GM12878 (cell line): ENCODE results near the gene CFB. TPM values are rescaled to one million over a fixed set of nuclear protein-coding genes. Genes with fewer than 3 reads are reported as not detected.
A peak's percentile ranks its signal among the peaks of the same experiment; 100 is the strongest.

ENCODE experiments used
- ATAC-seq: fragments of 200-7000 bp; cut with Tn5 transposase; 3 replicates; pipeline ENCODE4 v1.9.1; 2020; ENCODE audit warnings: mild to moderate bottlenecking, moderate library complexity
- BruUV-seq: library from RNA; stranded (reverse); fragments of 400-500 nt; replicated peaks from 2 replicates; lab custom pipeline; 2021; lab: Mats Ljungman, UMichigan
- CTCF ChIA-PET: fragments of 300-600 bp; sonication (Branson Sonifier 250); formaldehyde crosslinking; extraction: SDS; loops from one replicate; lab custom pipeline; 2021; ENCODE audit warnings: inconsistent platforms; lab: Yijun Ruan, JAX
- POLR2A ChIA-PET: fragments of 350-600 bp; formaldehyde crosslinking; extraction: SDS; loops from one replicate; lab custom pipeline; 2021; ENCODE audit warnings: inconsistent platforms; lab: Charles Lee
- RAD21 ChIA-PET: fragments of 300-600 bp; sonication (Branson Sonifier 250); formaldehyde crosslinking; loops from one replicate; lab custom pipeline; 2023; ENCODE audit warnings: antibody characterized with exemption; ENCODE audit not compliant: unreplicated experiment; lab: Charles Lee
- SMC1A ChIA-PET: fragments of 300-600 bp; sonication (Branson Sonifier 250); formaldehyde crosslinking; loops from one replicate; lab custom pipeline; 2023; ENCODE audit not compliant: unreplicated experiment, uncharacterized antibody; lab: Charles Lee
- DNase-seq: peaks from one replicate; pipeline ENCODE4 v3.0.0-alpha.2; 2011; ENCODE audit warnings: low read depth, low spot score
- FAIRE-seq: peaks from 3 replicates; lab custom pipeline; 2011; peaks lifted over from hg19 to GRCh38; lab: Jason Lieb, UNC
- H2AFZ ChIP-seq: 2 replicates; pipeline ENCODE4 v1.6.0; 2011; ENCODE audit warnings: low read depth, low read length, control low read depth; ENCODE audit not compliant: control insufficient read depth
- H3K27ac ChIP-seq: 2 replicates; pipeline ENCODE4 v1.5.1; 2011; ENCODE audit warnings: control low read depth; ENCODE audit not compliant: control insufficient read depth, insufficient read depth
- H3K27me3 ChIP-seq, 2 experiments: replicated peaks in 1 of 2; 2 replicates each; pipeline versions ENCODE4 v1.6.0 to v1.6.1; 2011; ENCODE audit warnings: low read length in 1 of 2; ENCODE audit not compliant: control insufficient read depth in 2 of 2, insufficient read depth in 2 of 2
- H3K36me3 ChIP-seq, 2 experiments: 2 replicates each; pipeline ENCODE4 v1.5.1; 2011; ENCODE audit warnings: low read length in 1 of 2; ENCODE audit not compliant: control insufficient read depth in 2 of 2, insufficient read depth in 2 of 2
- H3K4me1 ChIP-seq: 2 replicates; pipeline ENCODE4 v1.6.1; 2011; ENCODE audit warnings: mild to moderate bottlenecking, low read length, moderate library complexity, mixed read lengths; ENCODE audit not compliant: control insufficient read depth, insufficient read depth
- H3K4me2 ChIP-seq: 2 replicates; pipeline ENCODE4 v1.6.0; 2011; ENCODE audit warnings: control low read depth; ENCODE audit not compliant: control insufficient read depth, insufficient read depth
- H3K4me3 ChIP-seq: fragments of 200-600 bp; sonication (generic); 2 replicates; pipeline ENCODE4 v1.5.1; 2016
- H3K79me2 ChIP-seq: 2 replicates; pipeline ENCODE4 v1.6.0; 2011; ENCODE audit warnings: low read length; ENCODE audit not compliant: control insufficient read depth, insufficient read depth
- H3K9ac ChIP-seq: 2 replicates; pipeline ENCODE4 v1.8.0; 2011; ENCODE audit warnings: low read length, control low read depth, mixed read lengths; ENCODE audit not compliant: control insufficient read depth, insufficient read depth
- H3K9me3 ChIP-seq: replicated peaks from 3 replicates; pipeline ENCODE4 v1.5.1; 2011; ENCODE audit warnings: mild to moderate bottlenecking, low read length; ENCODE audit not compliant: control insufficient read depth, insufficient read depth
- H4K20me1 ChIP-seq: 2 replicates; pipeline ENCODE4 v1.6.0; 2011; ENCODE audit not compliant: control insufficient read depth, insufficient read depth
- CEBPB ChIP-seq, 2 experiments: fragments of 150-350 bp in 1 of 2; IDR thresholded peaks; 2 replicates each; pipeline ENCODE4 v1.6.1; 2012 to 2014; ENCODE audit warnings: low read depth in 2 of 2, low read length in 2 of 2, borderline replicate concordance in 1 of 2, inconsistent platforms in 1 of 2
- CREM ChIP-seq: IDR thresholded peaks from 2 replicates; pipeline ENCODE4 v1.6.1; 2014; ENCODE audit warnings: antibody characterized with exemption, low read depth
- GATAD2B ChIP-seq: fragments of 450-650 bp; conservative IDR thresholded peaks from 2 replicates; pipeline ENCODE4 v1.6.1; 2017; ENCODE audit warnings: low read depth, mild to moderate bottlenecking, moderate library complexity
- HDGF ChIP-seq: fragments of 450-650 bp; IDR thresholded peaks from 2 replicates; pipeline ENCODE4 v1.6.1; 2016; ENCODE audit warnings: antibody characterized with exemption
- IKZF2 ChIP-seq, 2 experiments: fragments of 450-650 bp; IDR thresholded peaks; 2 replicates each; pipeline ENCODE4 v1.6.1; 2017; ENCODE audit warnings: mild to moderate bottlenecking in 2 of 2, moderate library complexity in 2 of 2
- JUND ChIP-seq: IDR thresholded peaks from 2 replicates; pipeline ENCODE4 v1.6.1; 2012; ENCODE audit warnings: low read depth, mild to moderate bottlenecking, low read length, improper control_type of control experiment, moderate library complexity
- KAT2A ChIP-seq: conservative IDR thresholded peaks from 2 replicates; pipeline ENCODE4 v1.6.1; 2011; ENCODE audit warnings: low read depth, low read length; ENCODE audit not compliant: control insufficient read depth
- NRF1 ChIP-seq: conservative IDR thresholded peaks from 2 replicates; pipeline ENCODE4 v1.6.1; 2011; ENCODE audit warnings: mild to moderate bottlenecking, low read depth, low read length, improper control_type of control experiment
- POLR2A ChIP-seq: IDR thresholded peaks from 2 replicates; pipeline ENCODE4 v1.6.1; 2011; ENCODE audit warnings: low read depth, mild to moderate bottlenecking, low read length
- POLR2AphosphoS5 ChIP-seq: IDR thresholded peaks from 2 replicates; pipeline ENCODE4 v1.6.1; 2011; ENCODE audit warnings: mild to moderate bottlenecking, low read length, inconsistent platforms
- RBBP5 ChIP-seq: fragments of 200-600 bp; sonication (generic); conservative IDR thresholded peaks from 2 replicates; pipeline ENCODE4 v1.6.1; 2016
- RCOR1 ChIP-seq: conservative IDR thresholded peaks from 2 replicates; pipeline ENCODE4 v1.6.1; 2012; ENCODE audit warnings: low read depth, low read length, improper control_type of control experiment
- SIX5 ChIP-seq: IDR thresholded peaks from 2 replicates; pipeline ENCODE4 v1.6.1; 2011; ENCODE audit warnings: mild to moderate bottlenecking, low read depth, low read length, moderate library complexity; ENCODE audit not compliant: severe bottlenecking
- SMARCA5 ChIP-seq: fragments of 450-650 bp; IDR thresholded peaks from 2 replicates; pipeline ENCODE4 v1.6.1; 2017; ENCODE audit warnings: mild to moderate bottlenecking
- TARDBP ChIP-seq: IDR thresholded peaks from 2 replicates; pipeline ENCODE4 v1.6.1; 2016; ENCODE audit warnings: borderline replicate concordance
- TCF3 ChIP-seq: IDR thresholded peaks from 2 replicates; pipeline ENCODE4 v1.6.1; 2012; ENCODE audit warnings: low read depth, mild to moderate bottlenecking, low read length, borderline replicate concordance; ENCODE audit not compliant: insufficient read depth
- WRNIP1 ChIP-seq: IDR thresholded peaks from 2 replicates; pipeline ENCODE4 v1.6.1; 2011; ENCODE audit warnings: low read depth, low read length, improper control_type of control experiment, borderline replicate concordance
- YY1 ChIP-seq: IDR thresholded peaks from 2 replicates; pipeline ENCODE4 v1.6.1; 2011; ENCODE audit warnings: low read depth, mild to moderate bottlenecking, low read length
- ZNF384 ChIP-seq: IDR thresholded peaks from 2 replicates; pipeline ENCODE4 v1.6.1; 2012; ENCODE audit warnings: low read depth, mild to moderate bottlenecking, low read length, improper control_type of control experiment, borderline replicate concordance
- WGBS: methylation state at CpG from one replicate; pipeline ENCODE4 v1.1.6; 2016; ENCODE audit warnings: low lambda C conversion rate; ENCODE audit not compliant: insufficient replicate concordance, insufficient coverage; ENCODE audit errors: missing lambda C conversion rate; 5-methylcytosine and 5-hydroxymethylcytosine counted together
- in situ Hi-C: fragments of 300-500 bp; cut with MboI; formaldehyde crosslinking; loops from 9 replicates; pipeline ENCODE4 v1.14.3; 2018; ENCODE audit warnings: mixed read lengths
- intact Hi-C: fragments of 100-400 bp; cut with micrococcal nuclease; formaldehyde crosslinking; loops from one replicate; pipeline ENCODE4 v1.14.2; 2022; ENCODE audit not compliant: unreplicated experiment
- polyA plus RNA-seq, 11 experiments: library from polyadenylated mRNA; depleted of rRNA in 4 of 11; unstranded in 6 of 11; stranded (reverse) in 5 of 11; fragments of >200 nt; fragmentation: Nextera tagmentation in 4 of 11; fragmentation: Illumina TruSeq in 1 of 11; extraction: Ambion mirVana in 4 of 11; extraction: Trizol in 1 of 11; gene quantifications; 1 replicate in 1 of 11; 2 replicates in 10 of 11; pipeline versions ENCODE4 v1.2.1 to v1.2.3, GENCODE V29; 2011 to 2016; ENCODE audit warnings: inconsistent platforms in 2 of 11, missing spikeins in 2 of 11, low read depth in 1 of 11
- total RNA-seq, 4 experiments: library from RNA; depleted of rRNA in 3 of 4; stranded (reverse); fragments of >200 nt in 3 of 4; fragmentation: Illumina TruSeq in 1 of 4; extraction: Trizol in 1 of 4; gene quantifications; 2 replicates each; pipeline versions ENCODE4 v1.2.1 to v1.2.3, GENCODE V29; 2013 to 2021
- TF ChIP-seq, protein P1 (sequence below): IDR thresholded peaks from 2 replicates; pipeline ENCODE4 v1.6.1; 2012; ENCODE audit warnings: low read depth, low read length, improper control_type of control experiment
- TF ChIP-seq, protein P2 (sequence below): IDR thresholded peaks from 2 replicates; pipeline ENCODE4 v1.6.1; 2011; ENCODE audit warnings: low read depth, mild to moderate bottlenecking, low read length, moderate library complexity, borderline replicate concordance; ENCODE audit errors: extremely low read depth
- TF ChIP-seq, protein P3 (sequence below): IDR thresholded peaks from 2 replicates; pipeline ENCODE4 v1.6.1; 2011; ENCODE audit warnings: borderline replicate concordance, low read depth, mild to moderate bottlenecking, moderate library complexity, mixed read lengths, low read length; ENCODE audit not compliant: insufficient read depth; ENCODE audit errors: extremely low read length

The CFB gene
- total and polyA plus RNA-seq, 10 of the 15 experiments (the other 5 are each of a cell fraction or from before 2014, with no cell fraction given): 0.09 to 1.7 (median 0.44) TPM; not detected in 7

DNA sequence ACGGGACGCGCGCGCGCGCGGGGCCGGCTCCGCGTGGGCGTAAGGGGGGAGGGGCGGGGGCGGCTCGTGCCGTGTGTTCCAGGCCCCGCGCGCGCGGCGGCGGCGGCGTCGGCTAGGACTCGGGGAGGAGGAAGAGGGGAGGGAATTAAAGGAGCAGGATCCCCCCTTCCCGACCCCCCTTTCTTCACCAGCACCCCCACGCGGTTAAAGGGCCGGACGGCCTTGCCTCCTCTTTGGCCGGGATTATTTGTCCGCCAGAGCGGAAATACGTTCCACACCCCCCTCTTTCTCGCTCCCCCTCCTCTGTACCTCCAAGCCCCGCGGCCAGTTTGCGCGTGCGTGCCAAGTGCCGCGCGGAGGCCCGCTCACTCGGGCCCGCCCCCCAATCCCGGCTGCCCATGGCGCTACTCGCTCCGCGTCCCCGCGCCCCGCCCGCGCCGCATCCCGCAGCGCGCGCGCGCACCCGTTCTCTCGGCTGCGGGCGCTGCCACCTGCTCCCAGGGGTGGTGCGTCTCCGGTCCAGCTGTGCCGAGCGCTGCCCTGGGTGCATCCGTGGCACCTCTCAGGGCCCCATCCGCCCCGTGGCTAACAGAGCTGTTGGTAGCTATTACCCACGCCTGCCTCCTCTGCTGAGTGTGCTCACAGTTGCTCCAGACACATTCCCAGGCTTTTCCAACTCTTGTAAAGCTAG lies 43.8 kb upstream of the CFB start, which contains the start of gene ZBTB12 (continued):
- TF ChIP-seq, protein P1, sequence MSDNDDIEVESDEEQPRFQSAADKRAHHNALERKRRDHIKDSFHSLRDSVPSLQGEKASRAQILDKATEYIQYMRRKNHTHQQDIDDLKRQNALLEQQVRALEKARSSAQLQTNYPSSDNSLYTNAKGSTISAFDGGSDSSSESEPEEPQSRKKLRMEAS: 0 out of 2 replicates have a peak, but pooled peaks have one; percentile 32
- TF ChIP-seq SMARCA5 (peak; percentile 63; the same call in 1 of the 2 replicates), SIX5 (no peak), POLR2A (peak; percentile 72), YY1 (0 out of 2 replicates have a peak, but pooled peaks have one; percentile 26), RBBP5 (no peak)

DNA sequence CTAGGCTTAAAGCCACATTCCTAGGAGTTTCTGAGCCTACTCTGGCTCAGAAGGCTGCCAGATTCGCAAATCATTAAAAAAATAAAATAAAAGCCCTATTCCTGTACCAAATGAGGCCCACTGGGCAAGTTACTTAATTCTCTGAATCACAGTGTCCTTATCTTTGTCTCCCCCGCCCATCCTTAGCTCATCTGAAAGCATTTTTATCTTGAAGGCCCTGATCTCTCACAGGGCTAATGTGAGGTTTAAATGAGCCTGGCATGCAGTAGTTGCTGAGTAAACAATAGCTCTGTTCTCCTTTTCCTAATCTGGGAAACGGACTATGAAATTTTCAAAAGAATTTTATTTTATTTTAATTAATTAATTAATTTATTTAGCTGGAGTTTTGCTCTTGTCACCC lies 41.9 kb upstream of the CFB start:
- no peak for ATAC-seq
- Histone ChIP-seq H4K20me1 (no peaks in the 10 kb centered on the region), H3K4me1 (peaks cover 15% of the 10 kb centered on the region), H3K27ac (no peak overlapping the region), H3K4me3 (no peak overlapping the region), H3K36me3 (no peaks in the 10 kb centered on the region; a peak in 1 of 4 replicates), H3K4me2 (no peak overlapping the region), H3K9ac (no peak overlapping the region), H2AFZ (no peak overlapping the region), H3K79me2 (no peaks in the 10 kb centered on the region; the same call in 1 of the 2 replicates), H3K9me3 (no peaks in the 10 kb centered on the region), H3K27me3 (no peaks in the 10 kb centered on the region)
- no peak for FAIRE-seq
- BruUV-seq: no TSS peak
- SMC1A ChIA-PET: interaction anchor here (0.6 to 1.8 kb wide), 3 partner anchors 12 to 29 kb away, joined by 3 to 4 read pairs (median 3); no protein-coding TSS in a partner anchor
- WGBS: 57% methylated on average over 3 of the region's 3 CpGs
- intact Hi-C loops: loop anchor here (10.0 kb wide), 1 partner anchor 359 kb away; the partner anchor contains the start of genes ATP6V1G2, DDX39B and NFKBIL1
- POLR2A ChIA-PET: no interaction called here
- RAD21 ChIA-PET: interaction anchor here (1.7 kb wide), 1 partner anchor 19 kb away, joined by 6 read pairs; no protein-coding TSS in a partner anchor
- DNase-seq: no peak
- in situ Hi-C loops: no loop called here
- CTCF ChIA-PET: interaction anchor here (0.6 to 1.2 kb wide), 2 partner anchors 14 to 19 kb away, joined by 4 read pairs; no protein-coding TSS in a partner anchor
- no peak for TF ChIP-seq HDGF
- TF ChIP-seq GATAD2B: no peak
- TF ChIP-seq NRF1: no peak
- TF ChIP-seq IKZF2 (IDR thresholded peaks at IDR 0.05): no peak
- TF ChIP-seq JUND: no peak
- TF ChIP-seq, protein P2, sequence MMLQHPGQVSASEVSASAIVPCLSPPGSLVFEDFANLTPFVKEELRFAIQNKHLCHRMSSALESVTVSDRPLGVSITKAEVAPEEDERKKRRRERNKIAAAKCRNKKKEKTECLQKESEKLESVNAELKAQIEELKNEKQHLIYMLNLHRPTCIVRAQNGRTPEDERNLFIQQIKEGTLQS: no peak
- TF ChIP-seq WRNIP1: no peak
- no peak for TF ChIP-seq RCOR1
- TF ChIP-seq CEBPB (IDR thresholded peaks at IDR 0.05; ENCODE audit: borderline replicate concordance in 1 of 2, low read depth in 2 of 2, low read length in 2 of 2): no peak
- no peak for TF ChIP-seq TARDBP
- TF ChIP-seq POLR2AphosphoS5: no peak
- TF ChIP-seq, protein P3, sequence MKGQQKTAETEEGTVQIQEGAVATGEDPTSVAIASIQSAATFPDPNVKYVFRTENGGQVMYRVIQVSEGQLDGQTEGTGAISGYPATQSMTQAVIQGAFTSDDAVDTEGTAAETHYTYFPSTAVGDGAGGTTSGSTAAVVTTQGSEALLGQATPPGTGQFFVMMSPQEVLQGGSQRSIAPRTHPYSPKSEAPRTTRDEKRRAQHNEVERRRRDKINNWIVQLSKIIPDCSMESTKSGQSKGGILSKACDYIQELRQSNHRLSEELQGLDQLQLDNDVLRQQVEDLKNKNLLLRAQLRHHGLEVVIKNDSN: no peak
- TF ChIP-seq KAT2A: no peak
- no peak for TF ChIP-seq ZNF384
- no peak for TF ChIP-seq TCF3
- TF ChIP-seq CREM: no peak
